Endodermal cell (in vitro differentiated cells): ENCODE results near the gene LEMD3. TPM values are rescaled to one million over a fixed set of nuclear protein-coding genes. Genes with fewer than 3 reads are reported as not detected.

ENCODE experiments used
- DNase-seq: peaks from one replicate; pipeline ENCODE4 v3.0.0-alpha.2; 2017
- H3K27ac ChIP-seq: 2 replicates; pipeline ENCODE4 v1.5.1; 2013; ENCODE audit warnings: mild to moderate bottlenecking, low read depth, low read length, moderate library complexity
- H3K27me3 ChIP-seq: 2 replicates; pipeline ENCODE4 v1.6.1; 2013; ENCODE audit warnings: mild to moderate bottlenecking, low read length, moderate library complexity; ENCODE audit not compliant: insufficient read depth, control insufficient read depth, poor library complexity, severe bottlenecking
- H3K36me3 ChIP-seq: 2 replicates; pipeline ENCODE4 v1.7.0; 2013; ENCODE audit warnings: mild to moderate bottlenecking, low read length, moderate library complexity; ENCODE audit not compliant: control insufficient read depth, insufficient read depth
- H3K4me1 ChIP-seq: one replicate; pipeline ENCODE4 v1.7.0; 2013; ENCODE audit warnings: low read length; ENCODE audit not compliant: control insufficient read depth, insufficient read depth
- H3K4me3 ChIP-seq: 2 replicates; pipeline ENCODE4 v1.5.1; 2013; ENCODE audit warnings: mild to moderate bottlenecking, low read length, moderate library complexity
- H3K9ac ChIP-seq: 2 replicates; pipeline ENCODE4 v1.6.1; 2013; ENCODE audit warnings: mild to moderate bottlenecking, low read length, moderate library complexity; ENCODE audit not compliant: poor library complexity, severe bottlenecking; ENCODE audit errors: extremely low read depth
- H3K9me3 ChIP-seq: 2 replicates; pipeline ENCODE4 v1.6.1; 2013; ENCODE audit warnings: mild to moderate bottlenecking, low read length, moderate library complexity; ENCODE audit not compliant: control insufficient read depth
- H3K27ac Mint-ChIP-seq: 2 replicates; pipeline ENCODE4 v1.8.0; 2020; ENCODE audit warnings: mixed read lengths
- H3K27me3 Mint-ChIP-seq: 2 replicates; pipeline ENCODE4 v1.8.0; 2021; ENCODE audit warnings: mild to moderate bottlenecking, mixed read lengths; ENCODE audit not compliant: insufficient read depth
- H3K36me3 Mint-ChIP-seq: 2 replicates; pipeline ENCODE4 v1.8.0; 2020; ENCODE audit warnings: low read depth, mixed read lengths
- H3K4me1 Mint-ChIP-seq: 2 replicates; pipeline ENCODE4 v1.8.0; 2020; ENCODE audit warnings: mixed read lengths
- H3K4me3 Mint-ChIP-seq: 2 replicates; pipeline ENCODE4 v1.8.0; 2020; ENCODE audit warnings: mild to moderate bottlenecking, moderate library complexity, mixed read lengths
- H3K9me3 Mint-ChIP-seq: 2 replicates; pipeline ENCODE4 v1.8.0; 2020; ENCODE audit warnings: mild to moderate bottlenecking, mixed read lengths
- WGBS, 2 experiments: methylation state at CpG; one replicate each; pipeline versions ENCODE4 v1.1.5 to v1.1.7; 2013; ENCODE audit warnings: missing lambda C conversion rate in 2 of 2, mixed read lengths in 1 of 2; ENCODE audit not compliant: insufficient coverage in 1 of 2, insufficient read length in 1 of 2; 5-methylcytosine and 5-hydroxymethylcytosine counted together
- total RNA-seq, 2 donors: library from RNA; stranded (reverse); fragmentation: NEBNext Ultra II Directional in 1 of 2; extraction: Animal tissue kit (Norgen Biotek cat#: 25700) in 1 of 2; gene quantifications; 2 replicates in 1 of 2; 3 replicates in 1 of 2; pipeline ENCODE4 v1.2.1, GENCODE V29; 2021
- TF ChIP-seq, protein P1 (sequence below): fragments of 200-600 bp; sonication (generic); conservative IDR thresholded peaks from 2 replicates; pipeline ENCODE4 v1.5.0; 2021; ENCODE audit warnings: antibody characterized with exemption, mild to moderate bottlenecking

The LEMD3 gene
- total RNA-seq, 2 donors from 2014 or later, result 35.8 to 37.3 TPM

DNA sequence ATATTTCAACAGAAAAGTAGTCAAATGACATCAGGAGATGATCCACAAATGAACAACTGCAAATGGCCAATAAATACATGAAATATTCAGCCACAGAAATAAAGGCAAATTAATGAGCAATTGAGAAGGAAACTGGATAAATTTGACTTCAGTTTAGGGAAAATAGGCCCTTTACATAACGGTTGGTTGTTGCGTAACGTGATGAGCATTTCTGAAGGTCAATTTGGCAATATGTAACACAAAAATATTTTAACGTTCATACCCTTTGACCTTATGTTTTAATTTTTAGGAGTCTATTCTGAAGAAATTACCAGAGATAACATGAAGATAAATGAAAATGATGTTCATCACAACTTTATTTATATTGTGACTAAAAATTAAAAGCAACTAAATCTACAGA is 94.4 kb downstream of the LEMD3 start:
- Histone ChIP-seq H3K27ac (no peak overlapping the region), H3K9ac (no peak overlapping the region), H3K27me3 (no peaks in the 10 kb centered on the region), H3K36me3 (no peaks in the 10 kb centered on the region), H3K4me3 (no peak overlapping the region), H3K9me3 (no peaks in the 10 kb centered on the region), H3K4me1 (no peaks in the 10 kb centered on the region)
- no peaks in the 10 kb centered on the region for H3K27me3 Mint-ChIP-seq
- H3K9me3 Mint-ChIP-seq, result no peaks in the 10 kb centered on the region
- no peaks in the 10 kb centered on the region for H3K4me1 Mint-ChIP-seq
- 88 to 100% methylated on average over 3 to 4 of the region's 4 CpGs for WGBS, 2 experiments
- H3K36me3 Mint-ChIP-seq, result no peaks in the 10 kb centered on the region
- TF ChIP-seq, protein P1, sequence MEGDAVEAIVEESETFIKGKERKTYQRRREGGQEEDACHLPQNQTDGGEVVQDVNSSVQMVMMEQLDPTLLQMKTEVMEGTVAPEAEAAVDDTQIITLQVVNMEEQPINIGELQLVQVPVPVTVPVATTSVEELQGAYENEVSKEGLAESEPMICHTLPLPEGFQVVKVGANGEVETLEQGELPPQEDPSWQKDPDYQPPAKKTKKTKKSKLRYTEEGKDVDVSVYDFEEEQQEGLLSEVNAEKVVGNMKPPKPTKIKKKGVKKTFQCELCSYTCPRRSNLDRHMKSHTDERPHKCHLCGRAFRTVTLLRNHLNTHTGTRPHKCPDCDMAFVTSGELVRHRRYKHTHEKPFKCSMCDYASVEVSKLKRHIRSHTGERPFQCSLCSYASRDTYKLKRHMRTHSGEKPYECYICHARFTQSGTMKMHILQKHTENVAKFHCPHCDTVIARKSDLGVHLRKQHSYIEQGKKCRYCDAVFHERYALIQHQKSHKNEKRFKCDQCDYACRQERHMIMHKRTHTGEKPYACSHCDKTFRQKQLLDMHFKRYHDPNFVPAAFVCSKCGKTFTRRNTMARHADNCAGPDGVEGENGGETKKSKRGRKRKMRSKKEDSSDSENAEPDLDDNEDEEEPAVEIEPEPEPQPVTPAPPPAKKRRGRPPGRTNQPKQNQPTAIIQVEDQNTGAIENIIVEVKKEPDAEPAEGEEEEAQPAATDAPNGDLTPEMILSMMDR, result no peak
- DNase-seq, result no peak
- no peak overlapping the region for H3K4me3 Mint-ChIP-seq
- H3K27ac Mint-ChIP-seq, result no peak overlapping the region

DNA sequence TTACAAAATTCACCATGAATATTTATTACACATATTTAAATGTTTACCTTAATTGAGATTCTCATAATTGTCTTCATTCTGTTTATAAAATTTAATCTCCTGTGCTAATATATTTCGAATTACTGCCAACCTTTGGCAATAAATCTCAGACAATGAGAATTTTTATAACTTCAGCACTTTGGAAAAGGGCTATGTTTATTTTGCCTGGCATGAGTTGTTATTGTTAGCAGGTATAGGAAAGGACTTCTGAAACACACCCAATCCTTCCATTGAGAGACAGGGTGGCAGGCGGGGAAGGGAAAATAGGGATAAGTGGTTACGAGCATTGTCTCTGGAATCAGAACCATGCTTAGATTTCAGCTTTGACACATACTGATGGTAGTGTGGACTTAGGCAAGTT is 97.0 kb downstream of the LEMD3 start:
- no peaks in the 10 kb centered on the region for H3K36me3 ChIP-seq
- DNase-seq, result no peak
- TF ChIP-seq, protein P1, result no peak
- 94 to 100% methylated on average over 2 to 3 of the region's 3 CpGs for WGBS, 2 experiments
- no peaks in the 10 kb centered on the region for H3K9me3 ChIP-seq
- H3K27ac Mint-ChIP-seq, result no peak overlapping the region
- H3K4me3 Mint-ChIP-seq, result no peak overlapping the region
- H3K27me3 ChIP-seq, result no peaks in the 10 kb centered on the region
- no peak overlapping the region for H3K4me3 ChIP-seq
- no peaks in the 10 kb centered on the region for H3K36me3 Mint-ChIP-seq
- no peaks in the 10 kb centered on the region for H3K4me1 Mint-ChIP-seq
- H3K9ac ChIP-seq, result no peak overlapping the region
- H3K9me3 Mint-ChIP-seq, result no peaks in the 10 kb centered on the region
- no peak overlapping the region for H3K27ac ChIP-seq
- H3K27me3 Mint-ChIP-seq, result no peaks in the 10 kb centered on the region
- no peaks in the 10 kb centered on the region for H3K4me1 ChIP-seq

DNA sequence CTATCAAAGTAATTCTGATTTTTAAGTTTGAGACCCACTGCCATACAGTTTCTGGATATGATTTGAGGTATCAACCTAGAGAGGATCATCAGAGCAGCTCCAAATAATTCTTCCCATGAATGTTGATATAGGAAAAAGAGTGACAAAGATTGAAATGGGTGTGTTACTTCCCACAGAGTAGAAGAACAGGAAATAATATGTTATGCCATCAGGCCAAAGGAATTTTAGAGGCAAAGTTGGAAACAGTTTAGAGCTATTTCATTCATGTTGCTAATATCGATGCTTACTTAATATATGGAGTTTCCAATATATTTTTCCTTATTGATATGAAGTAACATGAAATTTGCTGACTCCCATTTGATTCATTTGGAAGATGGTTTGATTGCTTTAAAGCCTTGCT is 100.2 kb downstream of the LEMD3 start:
- 100% methylated on average over 1 of the region's 1 CpG; no CpG with 5 or more reads in 1 of the 2 experiments for WGBS, 2 experiments
- Mint-ChIP-seq H3K27me3 (peaks cover 5% of the 10 kb centered on the region), H3K4me1 (no peaks in the 10 kb centered on the region), H3K27ac (no peak overlapping the region), H3K36me3 (no peaks in the 10 kb centered on the region), H3K4me3 (no peak overlapping the region), H3K9me3 (no peaks in the 10 kb centered on the region)
- TF ChIP-seq, protein P1, result no peak
- peaks cover 5% of the 10 kb centered on the region for H3K27me3 ChIP-seq
- no peak overlapping the region for H3K4me3 ChIP-seq
- no peaks in the 10 kb centered on the region for H3K36me3 ChIP-seq
- H3K4me1 ChIP-seq, result no peaks in the 10 kb centered on the region
- no peak overlapping the region for H3K27ac ChIP-seq
- no peak overlapping the region for H3K9ac ChIP-seq
- no peaks in the 10 kb centered on the region for H3K9me3 ChIP-seq
- no peak for DNase-seq
